Ovary (tissue), 3 donors: Measurements from ENCODE around the gene C11orf68.

Source experiments
- CTCF ChIP-seq, 3 donors: fragments of 450-650 bp in 2 of 3; fragments of 200-600 bp in 1 of 3; IDR thresholded peaks; one replicate each; pipeline versions ENCODE4 v1.5.1 to v1.8.0; 2016 to 2022; ENCODE audit warnings: antibody characterized with exemption in 3 of 3, mild to moderate bottlenecking in 1 of 3
- POLR2A ChIP-seq: fragments of 450-650 bp; IDR thresholded peaks from one replicate; pipeline ENCODE4 v1.6.1; 2017; ENCODE audit warnings: antibody characterized with exemption, mild to moderate bottlenecking, moderate library complexity
- donor health status: DM: no; HTN: no; CAD: no.

- TF ChIP-seq CTCF (IDR thresholded peaks at IDR 0.05), result no peak
- no peak for TF ChIP-seq POLR2A
Measured at GRCh38 chr11:65947133-65947532, 28.3 kb upstream of the C11orf68 start.
